ENCODE measurements around the gene CAPN3.

DNA sequence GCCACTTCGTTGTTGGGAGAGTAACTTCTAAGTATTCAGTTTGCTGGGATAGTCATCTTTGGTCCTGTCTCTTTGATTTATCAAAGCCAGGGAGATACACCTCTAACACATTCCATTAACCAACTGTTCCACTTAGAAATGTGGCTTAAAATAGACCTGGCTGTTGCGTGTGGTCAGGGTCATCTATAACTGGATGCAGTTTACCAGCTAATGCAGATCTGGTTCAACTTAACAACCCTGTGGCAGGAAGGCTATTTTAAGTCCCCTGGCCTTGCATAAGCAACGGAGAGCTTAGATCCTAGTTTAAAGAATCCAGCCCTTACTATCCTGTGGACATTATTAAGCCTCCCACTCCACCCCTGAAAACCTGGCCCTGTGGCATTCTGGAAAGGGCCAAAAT, 28.1 kb upstream of the CAPN3 start:
- TF ChIP-seq POLR2A (IDR thresholded peaks at IDR 0.05; ENCODE audit: low read depth, low read length), result no peak
- TF ChIP-seq, protein P1, sequence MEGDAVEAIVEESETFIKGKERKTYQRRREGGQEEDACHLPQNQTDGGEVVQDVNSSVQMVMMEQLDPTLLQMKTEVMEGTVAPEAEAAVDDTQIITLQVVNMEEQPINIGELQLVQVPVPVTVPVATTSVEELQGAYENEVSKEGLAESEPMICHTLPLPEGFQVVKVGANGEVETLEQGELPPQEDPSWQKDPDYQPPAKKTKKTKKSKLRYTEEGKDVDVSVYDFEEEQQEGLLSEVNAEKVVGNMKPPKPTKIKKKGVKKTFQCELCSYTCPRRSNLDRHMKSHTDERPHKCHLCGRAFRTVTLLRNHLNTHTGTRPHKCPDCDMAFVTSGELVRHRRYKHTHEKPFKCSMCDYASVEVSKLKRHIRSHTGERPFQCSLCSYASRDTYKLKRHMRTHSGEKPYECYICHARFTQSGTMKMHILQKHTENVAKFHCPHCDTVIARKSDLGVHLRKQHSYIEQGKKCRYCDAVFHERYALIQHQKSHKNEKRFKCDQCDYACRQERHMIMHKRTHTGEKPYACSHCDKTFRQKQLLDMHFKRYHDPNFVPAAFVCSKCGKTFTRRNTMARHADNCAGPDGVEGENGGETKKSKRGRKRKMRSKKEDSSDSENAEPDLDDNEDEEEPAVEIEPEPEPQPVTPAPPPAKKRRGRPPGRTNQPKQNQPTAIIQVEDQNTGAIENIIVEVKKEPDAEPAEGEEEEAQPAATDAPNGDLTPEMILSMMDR (IDR thresholded peaks at IDR 0.05; ENCODE audit: extremely low read depth in 1 of 2, insufficient read depth in 1 of 2, low read depth in 1 of 2, low read length in 2 of 2), result no peak
- TF ChIP-seq JUN (IDR thresholded peaks at IDR 0.05; ENCODE audit: borderline replicate concordance, insufficient read depth, insufficient read length, low read depth), result no peak
- TF ChIP-seq, protein P2, sequence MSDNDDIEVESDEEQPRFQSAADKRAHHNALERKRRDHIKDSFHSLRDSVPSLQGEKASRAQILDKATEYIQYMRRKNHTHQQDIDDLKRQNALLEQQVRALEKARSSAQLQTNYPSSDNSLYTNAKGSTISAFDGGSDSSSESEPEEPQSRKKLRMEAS (IDR thresholded peaks at IDR 0.05; ENCODE audit: insufficient read depth, insufficient read length), result no peak
- no peak for TF ChIP-seq POLR2AphosphoS5 (IDR thresholded peaks at IDR 0.05; ENCODE audit: insufficient read depth, low read depth, low read length)

Data from endothelial cell of umbilical vein (primary cell).